HepG2 (cell line): Measurements from ENCODE around the gene ZNF414. TPM values are rescaled to one million over a fixed set of nuclear protein-coding genes. Genes with fewer than 3 reads are reported as not detected.

Experiments used
- ATAC-seq: fragments of 200-7000 bp; cut with Tn5 transposase; 3 replicates; pipeline ENCODE4 v1.9.1; 2020; ENCODE audit warnings: mild to moderate bottlenecking, moderate library complexity
- BruUV-seq: library from RNA; stranded (reverse); fragments of 400-500 nt; replicated peaks from 2 replicates; lab custom pipeline; 2021; lab: Mats Ljungman, UMichigan
- CTCF ChIA-PET: fragments of 300-600 bp; formaldehyde crosslinking; extraction: SDS; loops from one replicate; lab custom pipeline; 2021; ENCODE audit warnings: low total read pairs, inconsistent platforms, low intra/inter-chr PET ratio; lab: Yijun Ruan, JAX
- POLR2A ChIA-PET: fragments of 350-600 bp; sonication (Branson Sonifier 250); formaldehyde crosslinking; loops from one replicate; lab custom pipeline; 2020; ENCODE audit warnings: antibody characterized with exemption, inconsistent platforms; lab: Yijun Ruan, JAX
- DNase-seq: peaks from one replicate; pipeline ENCODE4 v3.0.0-alpha.2; 2015; ENCODE audit warnings: low spot score
- FAIRE-seq: peaks from 3 replicates; lab custom pipeline; 2011; peaks lifted over from hg19 to GRCh38; lab: Jason Lieb, UNC
- H2AFZ ChIP-seq: one replicate; pipeline ENCODE4 v1.6.1; 2011; ENCODE audit warnings: low read length, inconsistent platforms
- H3K27ac ChIP-seq: fragments of 300-600 bp; 3 replicates; pipeline ENCODE4 v1.8.0; 2011; ENCODE audit warnings: mixed run types, mild to moderate bottlenecking, mixed read lengths, low read length, inconsistent platforms; ENCODE audit not compliant: insufficient read depth; ENCODE audit errors: extremely low read length
- H3K27me3 ChIP-seq, 2 experiments: fragments of 200-600 bp in 1 of 2; 2 replicates in 1 of 2; 3 replicates in 1 of 2; pipeline versions ENCODE4 v1.6.0 to v1.8.0; 2011; ENCODE audit warnings: low read length in 2 of 2, mild to moderate bottlenecking in 2 of 2, moderate library complexity in 2 of 2, inconsistent platforms in 1 of 2; ENCODE audit not compliant: insufficient read depth in 2 of 2, control insufficient read depth in 1 of 2
- H3K36me3 ChIP-seq, 2 experiments: fragments of 200-600 bp in 1 of 2; replicated peaks in 1 of 2; 2 replicates in 1 of 2; 3 replicates in 1 of 2; pipeline versions ENCODE4 v1.5.1 to v1.8.0; 2011; ENCODE audit warnings: low read length in 2 of 2, inconsistent platforms in 1 of 2; ENCODE audit not compliant: insufficient read depth in 2 of 2, control insufficient read depth in 1 of 2
- H3K4me1 ChIP-seq: 2 replicates; pipeline ENCODE4 v1.5.1; 2012; ENCODE audit warnings: low read length, inconsistent platforms; ENCODE audit not compliant: insufficient read depth
- H3K4me2 ChIP-seq: 2 replicates; pipeline ENCODE4 v1.6.0; 2011; ENCODE audit warnings: low read depth, low read length, inconsistent platforms
- H3K4me3 ChIP-seq, 3 experiments: fragments of 200-600 bp in 1 of 3; sonication (generic), shearing (Covaris generic) in 1 of 3; replicated peaks in 1 of 3; 2 replicates each; pipeline ENCODE4 v1.5.1; 2011 to 2016; ENCODE audit warnings: low read length in 3 of 3, inconsistent platforms in 2 of 3, low read depth in 2 of 3, mild to moderate bottlenecking in 2 of 3, control low read depth in 1 of 3, mixed read lengths in 1 of 3; ENCODE audit not compliant: insufficient read depth in 1 of 3
- H3K79me2 ChIP-seq: one replicate; pipeline ENCODE4 v1.6.1; 2011; ENCODE audit warnings: low read length, inconsistent platforms; ENCODE audit not compliant: insufficient read depth
- H3K9ac ChIP-seq: 2 replicates; pipeline ENCODE4 v1.6.0; 2011; ENCODE audit warnings: mild to moderate bottlenecking, low read depth, low read length, inconsistent platforms; ENCODE audit not compliant: insufficient read depth
- H3K9me3 ChIP-seq: 2 replicates; pipeline ENCODE4 v1.5.1; 2012; ENCODE audit warnings: mild to moderate bottlenecking, low read length
- H4K20me1 ChIP-seq: 2 replicates; pipeline ENCODE4 v1.6.0; 2011; ENCODE audit warnings: inconsistent platforms, mild to moderate bottlenecking, low read length, moderate library complexity; ENCODE audit not compliant: insufficient read depth
- MTA1 ChIP-seq: sonication (generic); formaldehyde crosslinking; IDR thresholded peaks from 2 replicates; pipeline ENCODE4 v1.4.0; 2020; ENCODE audit warnings: missing genetic modification reagents, mild to moderate bottlenecking, borderline replicate concordance
- POLR2A ChIP-seq, 2 experiments: IDR thresholded peaks; 2 replicates each; pipeline ENCODE4 v1.6.1; 2011; ENCODE audit warnings: low read depth in 2 of 2, low read length in 2 of 2, mild to moderate bottlenecking in 1 of 2, moderate library complexity in 1 of 2; ENCODE audit not compliant: insufficient read depth in 1 of 2
- ZEB1 ChIP-seq: IDR thresholded peaks from 2 replicates; pipeline ENCODE4 v1.6.1; 2012; ENCODE audit warnings: mild to moderate bottlenecking, low read depth, inconsistent platforms; ENCODE audit not compliant: insufficient replicate concordance
- ZNF607 ChIP-seq: sonication (generic); formaldehyde crosslinking; IDR thresholded peaks from 2 replicates; pipeline ENCODE4 v1.5.1; 2020; ENCODE audit warnings: missing genetic modification reagents, mild to moderate bottlenecking, borderline replicate concordance
- WGBS: methylation state at CpG from one replicate; pipeline ENCODE4 v1.1.6; 2017; ENCODE audit warnings: low lambda C conversion rate; 5-methylcytosine and 5-hydroxymethylcytosine counted together
- in situ Hi-C: cut with HindIII; loops from 2 replicates; pipeline ENCODE4 v1.10.0; 2017; ENCODE audit warnings: low pct_unique_long_range_greater_than_20kb; ENCODE audit not compliant: extremely low pct_ligation_motif_present
- intact Hi-C: fragments of 100-400 bp; cut with micrococcal nuclease; formaldehyde crosslinking; loops from one replicate; pipeline ENCODE4 v1.10.0; 2022; ENCODE audit not compliant: unreplicated experiment
- polyA plus RNA-seq, 8 experiments: library from polyadenylated mRNA; depleted of rRNA in 3 of 8; stranded (reverse) in 7 of 8; unstranded in 1 of 8; fragments of >200 nt; fragmentation: Illumina TruSeq in 4 of 8; extraction: Trizol in 4 of 8; gene quantifications; 2 replicates each; pipeline versions ENCODE4 v1.2.1 to v1.2.3, GENCODE V29; 2011 to 2016; ENCODE audit warnings: low read depth in 4 of 8, missing spikeins in 1 of 8, mixed read lengths in 1 of 8; ENCODE audit not compliant: insufficient read depth in 1 of 8
- total RNA-seq, 5 experiments: library from RNA; depleted of rRNA; stranded (reverse); fragments of >200 nt; fragmentation: Illumina TruSeq; extraction: Trizol; gene quantifications; 2 replicates each; pipeline ENCODE4 v1.2.3, GENCODE V29; 2016; ENCODE audit warnings: low read depth in 1 of 5

The ZNF414 gene
- total and polyA plus RNA-seq, 2 of the 13 experiments (the other 11 are each of a cell fraction or from before 2014, with no cell fraction given) = 2.5 to 4.0 TPM

- no peak overlapping the region for H2AFZ ChIP-seq
- peak in 1 of 2 experiments; percentile 20; a peak in 1 of 4 replicates for TF ChIP-seq POLR2A (IDR thresholded peaks at IDR 0.05; ENCODE audit: insufficient read depth in 1 of 2, low read depth in 2 of 2, low read length in 2 of 2)
- peak; percentile 67 for TF ChIP-seq ZEB1
- no peak for TF ChIP-seq ZNF607 (CRISPR knock-in tag)
- in situ Hi-C loops = no loop called here
- peaks cover 37% of the 10 kb centered on the region for H3K4me1 ChIP-seq
- no peak overlapping the region for H3K4me3 ChIP-seq
- no peaks in the 10 kb centered on the region for H3K9me3 ChIP-seq
- ChIA-PET POLR2A (no interaction called here), CTCF (no interaction called here)
- no peaks in the 10 kb centered on the region for H3K36me3 ChIP-seq
- no peaks in the 10 kb centered on the region for H3K27me3 ChIP-seq
- intact Hi-C loops = loop anchor here (10.0 kb wide), 1 partner anchor 45 kb away; the partner anchor contains the start of gene MYO1F
- ATAC-seq (no peak), DNase-seq (no peak), FAIRE-seq (no peak)
- no peak overlapping the region for H3K4me2 ChIP-seq
- H3K79me2 ChIP-seq = no peaks in the 10 kb centered on the region
- H3K9ac ChIP-seq = no peak overlapping the region
- H3K27ac ChIP-seq = no peak overlapping the region
- WGBS = 55% methylated on average over 3 of the region's 4 CpGs
- BruUV-seq = no TSS peak
- peaks cover 2% of the 10 kb centered on the region; the same call in 1 of the 2 replicates for H4K20me1 ChIP-seq
Observed at GRCh38 chr19:8529369-8530006, 15.5 kb upstream of the ZNF414 start.

- no peaks in the 10 kb centered on the region for H3K79me2 ChIP-seq
- H3K4me3 ChIP-seq = no peak overlapping the region
- WGBS = 40% methylated on average over 4 of the region's 4 CpGs
- no peak for ATAC-seq
- no peak overlapping the region for H3K27ac ChIP-seq
- H3K9me3 ChIP-seq = no peaks in the 10 kb centered on the region
- BruUV-seq = no TSS peak
- H3K4me2 ChIP-seq = no peak overlapping the region
- no peak for FAIRE-seq
- H2AFZ ChIP-seq = no peak overlapping the region
- H3K36me3 ChIP-seq = no peaks in the 10 kb centered on the region
- ChIA-PET CTCF (no interaction called here), POLR2A (interaction anchor here (1.0 kb wide), 1 partner anchor 15 kb away, joined by 3 read pairs; the partner anchor contains the start of gene ZNF414)
- TF ChIP-seq MTA1 (CRISPR knock-in tag) = no peak
- TF ChIP-seq ZEB1 = peak; percentile 12
- peaks cover 37% of the 10 kb centered on the region for H3K4me1 ChIP-seq
- in situ Hi-C loops (no loop called here), intact Hi-C loops (loop anchor here (10.0 kb wide), 1 partner anchor 46 kb away; the partner anchor contains the start of gene MYO1F)
- no peak for DNase-seq
- no peaks in the 10 kb centered on the region for H3K27me3 ChIP-seq
- peaks cover 2% of the 10 kb centered on the region; the same call in 1 of the 2 replicates for H4K20me1 ChIP-seq
- H3K9ac ChIP-seq = no peak overlapping the region
Observed at GRCh38 chr19:8528500-8528899, 14.5 kb upstream of the ZNF414 start.
